H1 (cell line): ENCODE data around the gene PPFIA4. TPM values are rescaled to one million over a fixed set of nuclear protein-coding genes. Genes with fewer than 3 reads are reported as not detected.

Experiments used
- CTCF ChIA-PET: fragments of 300-600 bp; sonication (Branson Sonifier 250); formaldehyde crosslinking; loops from one replicate; lab custom pipeline; 2021; ENCODE audit not compliant: partially characterized antibody; lab: Charles Lee
- POLR2A ChIA-PET: fragments of 300-600 bp; sonication (Branson Sonifier 250); formaldehyde crosslinking; loops from one replicate; lab custom pipeline; 2021; ENCODE audit warnings: inconsistent platforms; ENCODE audit not compliant: partially characterized antibody; lab: Charles Lee
- DNase-seq, 2 experiments: peaks; one replicate each; pipeline versions ENCODE4 v3.0.0 to v3.0.0-alpha.2; 2010 to 2022; ENCODE audit warnings: low spot score in 2 of 2, low read depth in 1 of 2, mixed read lengths in 1 of 2
- FAIRE-seq: peaks from 2 replicates; lab custom pipeline; 2011; peaks lifted over from hg19 to GRCh38; lab: Jason Lieb, UNC
- H2AFZ ChIP-seq: 2 replicates; pipeline ENCODE4 v1.8.1; 2012; ENCODE audit warnings: low read length, inconsistent platforms
- H2AK5ac ChIP-seq: 2 replicates; pipeline ENCODE4 v1.6.1; 2013; ENCODE audit warnings: low read depth, low read length
- H2BK120ac ChIP-seq: replicated peaks from 2 replicates; pipeline ENCODE3; 2013; ENCODE audit warnings: low read depth, low read length, inconsistent platforms
- H2BK12ac ChIP-seq: 2 replicates; pipeline ENCODE4 v1.6.1; 2013; ENCODE audit warnings: low read depth, low read length
- H2BK15ac ChIP-seq: 2 replicates; pipeline ENCODE4 v1.6.1; 2013; ENCODE audit warnings: low read length
- H2BK20ac ChIP-seq: 2 replicates; pipeline ENCODE4 v1.6.1; 2013; ENCODE audit warnings: low read length
- H2BK5ac ChIP-seq: 2 replicates; pipeline ENCODE4 v1.6.1; 2013; ENCODE audit warnings: low read depth, low read length
- H3K14ac ChIP-seq: 2 replicates; pipeline ENCODE4 v1.6.1; 2013; ENCODE audit warnings: inconsistent platforms; ENCODE audit not compliant: insufficient read length
- H3K18ac ChIP-seq: 2 replicates; pipeline ENCODE4 v1.6.1; 2013; ENCODE audit warnings: low read length; ENCODE audit errors: extremely low read depth
- H3K23ac ChIP-seq: 2 replicates; pipeline ENCODE4 v1.6.1; 2013; ENCODE audit warnings: inconsistent platforms; ENCODE audit not compliant: insufficient read length
- H3K23me2 ChIP-seq: 2 replicates; pipeline ENCODE4 v1.6.1; 2013; ENCODE audit warnings: low read depth, low read length
- H3K27ac ChIP-seq: 2 replicates; pipeline ENCODE4 v1.6.1; 2011; ENCODE audit warnings: low read depth, low read length, inconsistent platforms
- H3K27me3 ChIP-seq, 4 experiments: replicated peaks in 1 of 4; 1 replicate in 1 of 4; 2 replicates in 3 of 4; pipeline versions ENCODE4 v1.6.1 to v1.8.1; 2011 to 2013; ENCODE audit warnings: low read length in 3 of 4, mild to moderate bottlenecking in 3 of 4, inconsistent platforms in 2 of 4, mixed read lengths in 2 of 4, moderate library complexity in 1 of 4; ENCODE audit not compliant: control insufficient read depth in 3 of 4, insufficient read depth in 3 of 4; ENCODE audit errors: extremely low read depth in 1 of 4
- H3K36me3 ChIP-seq, 4 experiments: 2 replicates each; pipeline versions ENCODE4 v1.6.1 to v1.8.1; 2011 to 2013; ENCODE audit warnings: mild to moderate bottlenecking in 4 of 4, low read length in 3 of 4, moderate library complexity in 2 of 4, control low read depth in 1 of 4, inconsistent platforms in 1 of 4; ENCODE audit not compliant: insufficient read depth in 4 of 4, control insufficient read depth in 2 of 4
- H3K4ac ChIP-seq: replicated peaks from 2 replicates; pipeline ENCODE3; 2013; ENCODE audit warnings: low read length, low read depth, mixed read lengths, inconsistent platforms; ENCODE audit not compliant: insufficient read length
- H3K4me1 ChIP-seq, 4 experiments: replicated peaks in 1 of 4; 1 replicate in 1 of 4; 2 replicates in 3 of 4; pipeline versions ENCODE4 v1.6.1 to v1.8.1; 2011 to 2013; ENCODE audit warnings: low read length in 3 of 4, inconsistent platforms in 2 of 4, mixed read lengths in 1 of 4; ENCODE audit not compliant: insufficient read depth in 4 of 4, control insufficient read depth in 3 of 4
- H3K4me2 ChIP-seq, 2 experiments: 2 replicates each; pipeline versions ENCODE4 v1.6.1 to v1.8.1; 2011 to 2013; ENCODE audit warnings: low read depth in 2 of 2, low read length in 2 of 2, control low read depth in 1 of 2, inconsistent platforms in 1 of 2, mild to moderate bottlenecking in 1 of 2; ENCODE audit not compliant: insufficient read depth in 1 of 2
- H3K4me3 ChIP-seq, 4 experiments: fragments of 200-600, 300-600 bp in 1 of 4; sonication (generic), shearing (Covaris generic), sonication (Bioruptor Twin) in 1 of 4; 2 replicates each; pipeline versions ENCODE4 v1.5.1 to v1.8.1; 2011 to 2016; ENCODE audit warnings: low read length in 4 of 4, low read depth in 3 of 4, control low read depth in 2 of 4, inconsistent platforms in 2 of 4, mild to moderate bottlenecking in 2 of 4, mixed read lengths in 1 of 4, moderate library complexity in 1 of 4; ENCODE audit not compliant: insufficient read depth in 2 of 4; ENCODE audit errors: extremely low read depth in 1 of 4
- H3K56ac ChIP-seq: replicated peaks from 2 replicates; pipeline ENCODE3; 2013; ENCODE audit warnings: low read depth, mild to moderate bottlenecking, mixed read lengths, low read length, inconsistent platforms; ENCODE audit not compliant: insufficient read length
- H3K79me1 ChIP-seq: 2 replicates; pipeline ENCODE4 v1.6.1; 2013; ENCODE audit warnings: low read depth, low read length, control low read depth
- H3K79me2 ChIP-seq, 2 experiments: 2 replicates each; pipeline versions ENCODE4 v1.6.1 to v1.8.1; 2012 to 2013; ENCODE audit warnings: low read length in 2 of 2, mild to moderate bottlenecking in 2 of 2, inconsistent platforms in 1 of 2; ENCODE audit not compliant: insufficient read depth in 2 of 2, control insufficient read depth in 1 of 2
- H3K9ac ChIP-seq, 4 experiments: replicated peaks in 1 of 4; 1 replicate in 1 of 4; 2 replicates in 3 of 4; pipeline versions ENCODE4 v1.6.1 to v1.8.1; 2011 to 2013; ENCODE audit warnings: low read depth in 3 of 4, low read length in 3 of 4, control low read depth in 2 of 4, mild to moderate bottlenecking in 2 of 4, moderate library complexity in 2 of 4, inconsistent platforms in 1 of 4; ENCODE audit errors: extremely low read depth in 1 of 4
- H3K9me3 ChIP-seq, 2 experiments: 2 replicates each; pipeline versions ENCODE4 v1.6.1 to v1.8.1; 2012 to 2013; ENCODE audit warnings: mild to moderate bottlenecking in 2 of 2, moderate library complexity in 2 of 2, control low read depth in 1 of 2, inconsistent platforms in 1 of 2, low read depth in 1 of 2, low read length in 1 of 2, mixed read lengths in 1 of 2; ENCODE audit not compliant: insufficient read depth in 2 of 2
- H4K20me1 ChIP-seq, 2 experiments: replicated peaks in 1 of 2; 2 replicates each; pipeline versions ENCODE3 to v1.8.1; 2011 to 2013; ENCODE audit warnings: inconsistent platforms in 2 of 2, low read length in 2 of 2, mild to moderate bottlenecking in 1 of 2; ENCODE audit not compliant: insufficient read depth in 2 of 2, control insufficient read depth in 1 of 2
- H4K5ac ChIP-seq: 2 replicates; pipeline ENCODE4 v1.6.1; 2013; ENCODE audit warnings: low read length, low read depth, mixed read lengths, inconsistent platforms; ENCODE audit not compliant: insufficient read length
- H4K8ac ChIP-seq: 2 replicates; pipeline ENCODE4 v1.8.0; 2013; ENCODE audit warnings: mild to moderate bottlenecking, moderate library complexity, low read length, inconsistent platforms; ENCODE audit not compliant: insufficient read depth; ENCODE audit errors: extremely low read depth
- H4K91ac ChIP-seq: replicated peaks from 2 replicates; pipeline ENCODE3; 2013; ENCODE audit warnings: low read length, mixed read lengths, inconsistent platforms; ENCODE audit not compliant: insufficient read length
- FOSL1 ChIP-seq: IDR thresholded peaks from 2 replicates; pipeline ENCODE4 v1.6.1; 2011; ENCODE audit warnings: mild to moderate bottlenecking, low read depth, low read length, moderate library complexity; ENCODE audit not compliant: insufficient read depth
- KDM5A ChIP-seq: fragments of 200-600 bp; IDR thresholded peaks from 2 replicates; pipeline ENCODE4 v1.7.1; 2012; ENCODE audit warnings: mild to moderate bottlenecking, low read length, inconsistent platforms, mixed read lengths
- RXRA ChIP-seq: IDR thresholded peaks from 2 replicates; pipeline ENCODE4 v1.6.1; 2011; ENCODE audit warnings: low read depth, mild to moderate bottlenecking, low read length, moderate library complexity; ENCODE audit not compliant: insufficient read depth
- SP4 ChIP-seq: IDR thresholded peaks from 2 replicates; pipeline ENCODE4 v1.6.1; 2012; ENCODE audit warnings: low read length, inconsistent platforms
- WGBS, 2 experiments: shearing (Covaris generic) in 1 of 2; methylation state at CpG; one replicate each; pipeline versions ENCODE4 v1.1.6 to v1.1.7; 2013 to 2015; ENCODE audit warnings: low lambda C conversion rate in 2 of 2, mixed read lengths in 2 of 2, inconsistent platforms in 1 of 2, low coverage in 1 of 2, missing lambda C conversion rate in 1 of 2; ENCODE audit not compliant: insufficient replicate concordance in 2 of 2, insufficient coverage in 1 of 2, insufficient read length in 1 of 2; ENCODE audit errors: extremely low coverage in 1 of 2, missing lambda C conversion rate in 1 of 2; 5-methylcytosine and 5-hydroxymethylcytosine counted together
- polyA plus RNA-seq, 7 experiments: library from polyadenylated mRNA; depleted of rRNA in 3 of 7; stranded (reverse) in 5 of 7; unstranded in 2 of 7; fragments of >200 nt in 5 of 7; fragments of 200-250 nt in 2 of 7; gene quantifications; 1 replicate in 5 of 7; 2 replicates in 1 of 7; 4 replicates in 1 of 7; pipeline versions ENCODE4 v1.2.1 to v1.2.3, GENCODE V29; 2011 to 2013; ENCODE audit warnings: missing spikeins in 2 of 7, mixed read lengths in 2 of 7
- total RNA-seq: library from RNA; stranded (reverse); fragmentation: NEBNext Ultra II Directional; extraction: Animal tissue kit (Norgen Biotek cat#: 25700); gene quantifications from 2 replicates; pipeline ENCODE4 v1.2.1, GENCODE V29; 2021
- TF ChIP-seq, protein P1 (sequence below): IDR thresholded peaks from 2 replicates; pipeline ENCODE4 v1.6.1; 2011; ENCODE audit warnings: low read depth, mild to moderate bottlenecking, low read length; ENCODE audit not compliant: insufficient read depth

PPFIA4 gene
- total and polyA plus RNA-seq, 2 of the 8 experiments (the other 6 are each of a cell fraction or from before 2014, with no cell fraction given), result 9.0 to 9.9 TPM

GRCh38 chr1:203098445-203098844, 72.2 kb downstream of the PPFIA4 start:
- FAIRE-seq, result no peak
- WGBS, 2 experiments, result 100% methylated on average over 1 of the region's 1 CpG; no CpG with 5 or more reads in 1 of the 2 experiments

More at GRCh38 chr1:203098445-203098844, 72.2 kb downstream of the PPFIA4 start:
- Histone ChIP-seq H3K56ac (no peak overlapping the region), H3K23me2 (no peaks in the 10 kb centered on the region), H3K9me3 (peaks cover 3 to 16% of the 10 kb centered on the region in 2 experiments; a peak in 2 of 4 replicates), H2BK120ac (no peak overlapping the region), H2BK15ac (no peak overlapping the region), H3K27me3 (peaks cover 0 to 4% (median 0%) of the 10 kb centered on the region in 4 experiments; a peak in 1 of 7 replicates), H2AFZ (no peak overlapping the region), H2BK12ac (no peak overlapping the region), H3K27ac (no peak overlapping the region), H2BK5ac (no peak overlapping the region), H4K5ac (no peak overlapping the region), H3K4me3 (no peak overlapping the region), H2AK5ac (no peak overlapping the region), H3K79me2 (no peaks in the 10 kb centered on the region), H3K4me1 (no peaks in the 10 kb centered on the region), H3K18ac (no peak overlapping the region), H2BK20ac (no peak overlapping the region), H3K14ac (no peak overlapping the region), H4K20me1 (no peaks in the 10 kb centered on the region), H3K9ac (no peak overlapping the region), H3K4me2 (no peak overlapping the region), H3K36me3 (no peaks in the 10 kb centered on the region), H3K23ac (no peak overlapping the region), H4K91ac (no peak overlapping the region), H3K79me1 (no peaks in the 10 kb centered on the region), H4K8ac (no peak overlapping the region), H3K4ac (no peak overlapping the region)
- DNase-seq, result peak in 1 of 2 experiments; percentile 28
- ChIA-PET CTCF (interaction anchor here (0.8 to 8.3 kb wide), 9 partner anchors 10 to 118 kb away, joined by 3 to 89 read pairs (median 4); partner anchors contain the start of gene MYOG), POLR2A (no interaction called here)
- TF ChIP-seq SP4 (no peak), FOSL1 (no peak), RXRA (no peak), KDM5A (no peak)
- TF ChIP-seq, protein P1, sequence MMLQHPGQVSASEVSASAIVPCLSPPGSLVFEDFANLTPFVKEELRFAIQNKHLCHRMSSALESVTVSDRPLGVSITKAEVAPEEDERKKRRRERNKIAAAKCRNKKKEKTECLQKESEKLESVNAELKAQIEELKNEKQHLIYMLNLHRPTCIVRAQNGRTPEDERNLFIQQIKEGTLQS, result no peak
